ENCODE measurements around the gene CXCL11. TPM values are rescaled to one million over a fixed set of nuclear protein-coding genes. Genes with fewer than 3 reads are reported as not detected.
"Not testable (repeated sequence)": the region's sequence is repeated elsewhere in the genome, so short reads cannot be mapped to it uniquely, and the experiment has no call there.

The CXCL11 gene
- polyA plus RNA-seq, 4 donors = 0.17 to 0.38 (median 0.29) TPM

DNA sequence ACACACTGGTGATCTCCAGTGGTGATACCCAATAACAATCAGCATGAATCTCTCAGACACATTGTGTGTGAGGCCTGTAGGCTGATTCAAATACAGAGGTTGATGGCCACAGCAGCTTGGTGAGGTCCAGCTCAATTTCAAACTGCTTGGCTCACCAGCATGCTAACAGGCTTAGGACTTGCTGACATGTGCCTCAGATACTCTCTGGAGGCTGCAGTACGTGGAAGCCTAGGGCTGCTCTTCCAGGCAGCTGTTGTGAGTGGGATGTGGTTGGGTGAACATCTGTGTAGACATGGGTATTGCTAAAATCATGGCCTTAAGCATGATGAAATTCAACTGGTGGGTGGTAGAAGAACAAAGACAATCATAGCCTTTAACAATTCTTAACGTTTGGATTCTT, 32.8 kb downstream of the CXCL11 start:
- DNase-seq (ENCODE audit: low read depth in 4 of 4, low spot score in 2 of 4) = no peak

DNA sequence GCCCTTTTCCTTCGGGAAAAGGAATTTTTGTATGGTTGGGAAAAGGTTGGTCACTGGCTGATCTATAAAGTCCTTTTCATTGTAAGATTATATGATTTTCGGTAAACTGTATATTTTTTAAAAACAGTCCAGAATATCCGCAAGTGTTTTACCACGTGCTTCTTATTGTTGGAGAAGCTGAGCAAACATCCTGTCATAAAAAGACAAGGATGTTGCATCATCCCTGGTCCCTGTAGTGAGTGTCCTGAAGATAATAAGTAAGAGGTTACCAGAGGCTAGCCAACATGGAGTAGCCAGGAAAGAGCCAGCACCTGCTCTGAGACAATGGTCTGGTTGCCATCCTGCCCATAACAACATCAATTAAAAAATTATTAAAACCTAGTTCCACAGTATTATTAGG, 33.7 kb downstream of the CXCL11 start:
- DNase-seq (ENCODE audit: low read depth in 4 of 4, low spot score in 2 of 4) = no peak

DNA sequence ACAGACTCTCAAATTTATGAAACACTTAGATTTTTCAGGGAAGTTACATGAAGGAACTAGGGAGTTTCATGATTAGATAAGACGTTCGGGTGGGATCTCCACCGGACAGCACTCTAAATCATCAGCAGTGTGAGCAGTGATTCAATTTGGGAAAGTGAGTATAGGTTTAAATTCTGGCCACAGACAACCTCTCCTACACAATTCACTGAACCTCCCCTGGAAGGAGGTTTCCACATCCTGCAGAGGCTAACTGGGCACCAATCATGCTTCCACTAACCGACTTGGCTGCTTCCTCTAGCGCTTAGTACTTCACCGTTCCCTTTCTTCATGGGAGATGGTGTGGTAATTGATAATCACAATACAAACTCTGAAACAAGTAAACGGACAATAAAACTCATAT, 34.2 kb downstream of the CXCL11 start:
- DNase-seq (ENCODE audit: low read depth in 4 of 4, low spot score in 2 of 4) = no peak

DNA sequence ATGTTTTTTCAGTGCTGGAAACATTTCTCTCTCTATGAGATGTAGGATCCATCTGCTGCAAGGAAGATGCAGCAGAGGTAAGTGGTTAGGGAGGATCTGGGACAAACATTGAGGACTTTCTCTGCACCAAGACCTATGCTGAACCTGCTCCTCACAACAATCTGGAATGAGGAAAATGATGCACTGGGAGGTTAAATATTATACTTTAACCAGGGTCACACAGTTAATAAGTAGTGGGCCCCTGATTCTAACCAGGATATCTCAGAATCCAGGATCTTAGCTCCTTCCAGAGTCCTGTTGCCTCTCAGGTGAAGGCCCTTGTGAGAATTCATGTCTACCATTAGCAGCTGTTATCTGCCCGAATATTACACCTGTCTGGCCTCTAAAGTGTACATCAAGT, 35.6 kb downstream of the CXCL11 start:
- no peak for DNase-seq (ENCODE audit: low read depth in 4 of 4, low spot score in 2 of 4)

DNA sequence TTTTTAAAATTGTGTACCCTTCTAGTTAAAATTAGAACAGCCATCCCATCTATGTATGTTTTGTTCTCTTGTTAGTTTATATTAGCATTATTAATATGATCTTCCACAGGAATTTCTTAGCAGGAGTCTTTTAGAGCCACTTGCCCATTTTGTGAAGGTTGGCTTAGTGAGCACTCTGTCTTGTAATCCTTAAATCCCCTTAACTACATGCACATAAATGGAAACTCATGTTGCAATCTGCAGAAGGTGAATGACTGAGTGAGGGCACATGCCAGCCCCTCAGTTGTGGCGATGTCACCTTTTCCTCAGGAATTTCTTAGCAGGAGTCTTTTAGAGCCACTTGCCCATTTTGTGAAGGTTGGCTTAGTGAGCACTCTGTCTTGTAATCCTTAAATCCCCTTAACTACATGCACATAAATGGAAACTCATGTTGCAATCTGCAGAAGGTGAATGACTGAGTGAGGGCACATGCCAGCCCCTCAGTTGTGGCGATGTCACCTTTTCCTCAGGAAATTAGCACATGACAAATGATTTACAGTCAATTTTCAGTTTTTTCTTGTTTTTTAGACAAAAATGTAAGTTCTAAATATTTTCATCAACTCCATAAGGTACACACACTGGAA, 37.2 kb downstream of the CXCL11 start:
- not testable (repeated sequence) for DNase-seq (ENCODE audit: low read depth in 4 of 4, low spot score in 2 of 4)

DNA sequence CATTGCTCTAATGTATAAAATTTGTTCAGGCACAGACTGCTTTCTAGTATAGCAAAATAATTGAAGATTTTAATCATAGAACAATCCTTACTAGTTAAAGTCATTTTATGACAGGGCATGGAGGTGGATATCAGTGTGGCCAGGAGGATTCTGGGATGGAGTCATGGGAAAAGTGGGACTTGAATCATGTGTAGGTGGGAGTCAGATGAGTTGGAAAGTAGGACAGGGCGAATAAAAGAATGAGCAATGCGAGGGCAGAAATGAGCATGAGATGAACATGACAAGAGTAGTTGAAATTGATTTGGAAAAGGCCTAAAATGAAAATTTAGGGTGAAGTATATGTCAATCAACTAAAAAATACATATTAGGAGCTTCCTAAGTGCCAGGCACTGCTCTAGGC, 37.9 kb downstream of the CXCL11 start:
- no peak for DNase-seq (ENCODE audit: low read depth in 4 of 4, low spot score in 2 of 4)

DNA sequence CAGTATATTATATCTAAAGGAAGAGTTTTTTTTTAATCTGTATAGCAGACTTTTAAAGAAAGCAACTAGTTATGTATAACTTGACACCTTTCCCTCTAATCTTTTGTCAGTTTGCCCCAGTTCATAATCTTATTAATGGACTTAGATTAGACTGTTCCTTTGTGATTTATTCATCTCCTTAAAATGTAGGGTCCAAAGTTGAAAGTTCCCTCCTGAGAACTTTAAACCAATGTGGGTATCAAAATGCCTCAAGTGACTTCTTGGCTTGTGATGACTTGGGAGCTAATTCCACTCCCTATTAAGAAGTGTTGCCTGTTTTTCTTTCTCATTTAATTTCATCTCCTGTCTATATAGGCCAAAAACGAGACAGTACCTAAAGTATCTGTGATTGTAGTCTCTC, 38.8 kb downstream of the CXCL11 start:
- no peak for DNase-seq (ENCODE audit: low read depth in 4 of 4, low spot score in 2 of 4)

DNA sequence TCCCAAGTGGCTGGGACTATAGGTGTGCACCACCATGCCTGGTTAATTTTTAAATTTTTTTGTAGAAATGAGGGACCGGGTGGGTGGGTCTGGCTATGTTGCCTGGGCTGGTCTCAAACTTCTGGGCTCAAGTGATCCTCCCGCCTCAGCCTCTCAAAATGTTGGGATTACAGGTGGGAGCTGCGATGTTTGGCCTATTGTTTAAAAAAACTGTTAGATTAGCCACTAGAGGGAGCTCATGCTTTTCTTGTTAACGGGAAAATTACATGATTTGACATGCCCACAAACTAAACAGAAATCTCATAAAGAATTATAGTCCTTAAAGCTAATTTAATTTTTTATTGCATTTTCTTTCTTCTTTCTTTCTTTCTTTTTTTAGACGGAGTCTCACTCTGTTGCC, 40.1 kb downstream of the CXCL11 start:
- DNase-seq (ENCODE audit: low read depth in 4 of 4, low spot score in 2 of 4) = peak in 2 of 4 donors; percentile 20 to 27

DNA sequence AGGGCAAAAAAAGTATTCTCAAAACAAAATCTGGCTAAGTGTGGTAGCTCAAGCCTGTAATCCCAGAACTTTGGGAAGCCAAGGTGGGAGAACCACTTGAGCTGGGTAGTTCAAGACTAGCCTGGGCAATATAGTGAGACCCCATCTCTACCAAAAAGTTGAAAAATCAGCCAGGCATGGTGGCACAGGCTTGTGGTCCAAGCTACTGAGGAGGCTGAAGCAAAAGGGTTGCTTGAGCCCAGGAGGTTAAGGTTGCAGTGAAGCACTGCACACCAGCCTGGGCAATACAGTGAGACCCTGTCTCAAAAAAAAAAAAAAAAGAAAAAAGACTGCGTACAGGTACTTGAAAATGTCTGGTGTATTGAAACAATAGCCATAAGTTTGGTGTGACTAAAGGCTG, 43.4 kb downstream of the CXCL11 start:
- DNase-seq (ENCODE audit: low read depth in 4 of 4, low spot score in 2 of 4) = no peak

DNA sequence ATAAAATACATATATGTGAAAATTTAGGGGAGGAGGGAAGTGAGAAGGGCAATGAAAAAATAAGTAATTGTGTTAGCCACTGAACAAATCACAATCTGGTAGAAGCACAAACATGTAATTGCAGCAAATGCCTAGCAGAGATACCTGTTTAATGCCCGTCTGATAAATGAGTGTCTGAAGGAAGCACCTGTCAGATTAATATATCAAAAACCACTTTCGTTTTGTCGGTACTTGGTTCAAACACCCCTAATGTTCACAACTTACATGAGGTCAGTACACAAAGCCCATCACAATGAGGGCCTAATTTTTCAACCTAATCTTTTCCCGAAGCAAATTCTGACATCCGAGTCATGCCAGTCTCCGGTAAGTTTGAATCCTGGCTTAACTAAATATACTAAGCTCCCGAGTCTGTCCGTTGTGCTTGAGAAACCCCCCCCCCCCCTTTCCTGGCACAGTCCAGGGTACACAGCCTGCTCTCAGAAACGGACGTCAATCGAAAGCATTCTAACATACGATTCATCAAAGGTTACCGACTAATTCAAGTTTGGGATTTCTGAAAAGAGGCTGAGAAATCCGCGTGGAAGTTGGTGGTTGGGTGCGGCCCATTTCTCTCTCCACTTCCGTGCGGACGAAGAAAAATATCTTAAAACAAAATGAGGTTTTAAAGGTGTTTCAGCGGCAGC, 45.9 kb downstream of the CXCL11 start:
- DNase-seq (ENCODE audit: low read depth in 4 of 4, low spot score in 2 of 4) = no peak

DNA sequence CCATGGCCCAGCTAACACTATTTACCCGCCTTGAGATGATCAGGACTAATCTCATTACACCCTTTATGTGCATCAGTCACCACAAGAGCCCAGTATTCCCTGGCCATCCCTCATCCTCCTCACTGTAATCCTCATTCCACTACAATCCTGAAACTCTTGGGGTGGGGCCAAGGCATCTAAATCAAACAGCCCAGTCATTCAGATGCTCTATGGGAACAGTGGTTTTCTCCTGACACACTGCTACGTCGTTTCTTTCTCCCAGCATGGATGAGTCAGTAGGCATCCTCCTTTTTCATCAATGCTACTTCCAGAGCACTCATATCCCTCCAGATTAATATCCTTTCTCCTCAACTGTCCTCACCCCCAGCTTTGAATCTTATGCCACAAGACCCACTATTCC, 50.8 kb downstream of the CXCL11 start:
- no peak for DNase-seq (ENCODE audit: low read depth in 4 of 4, low spot score in 2 of 4)

Other genes with a start within 250 kb of the CXCL11 start
- under 1 TPM in 2 of 4 donors, not detected in 2; 0.25 to 0.56 TPM for gene PPEF2, start 133.6 kb downstream of the CXCL11 start, polyA plus RNA-seq (ENCODE audit: insufficient read length in 4 of 4)
- gene NAAA, start 95.1 kb downstream of the CXCL11 start, polyA plus RNA-seq (ENCODE audit: insufficient read length in 4 of 4) = 10 to 100 TPM; 13.4 to 16.3 (median 13.9) TPM
- 10 to 100 TPM; 39.2 to 51.4 (median 45.4) TPM for gene SDAD1, start 45.1 kb downstream of the CXCL11 start, polyA plus RNA-seq (ENCODE audit: insufficient read length in 4 of 4)
- gene CXCL9, start 28.6 kb downstream of the CXCL11 start, polyA plus RNA-seq (ENCODE audit: insufficient read length in 4 of 4) = under 1 TPM; 0.07 to 0.13 (median 0.10) TPM
- 1 to 10 TPM; 3.9 to 6.7 (median 5.2) TPM for gene CXCL10, start 12.6 kb downstream of the CXCL11 start, polyA plus RNA-seq (ENCODE audit: insufficient read length in 4 of 4)
- gene ART3, start 38.6 kb upstream of the CXCL11 start, polyA plus RNA-seq (ENCODE audit: insufficient read length in 4 of 4) = under 1 TPM; 0.35 to 0.82 (median 0.50) TPM
- 10 to 100 TPM; 61.7 to 97.9 (median 78.8) TPM for gene NUP54, start 112.3 kb upstream of the CXCL11 start, polyA plus RNA-seq (ENCODE audit: insufficient read length in 4 of 4)
- gene SCARB2, start 177.8 kb upstream of the CXCL11 start, polyA plus RNA-seq (ENCODE audit: insufficient read length in 4 of 4) = 100 to 1,000 TPM; 141 to 195 (median 170) TPM
- gene FAM47E, start 215.7 kb upstream of the CXCL11 start, polyA plus RNA-seq (ENCODE audit: insufficient read length in 4 of 4) = 10 to 100 TPM in 1 of 4 donors, 1 to 10 TPM in 3; 6.0 to 10.2 (median 7.9) TPM

Measured in left renal cortex interstitium (tissue), 4 donors.